GM23248 (cell line): ENCODE results near the gene TOP1.

Source experiments
- EZH2 ChIP-seq: fragments of 200-600 bp; sonication (generic); IDR thresholded peaks from 2 replicates; pipeline ENCODE4 v1.6.1; 2018; ENCODE audit warnings: antibody characterized with exemption, mild to moderate bottlenecking; ENCODE audit not compliant: insufficient read depth, poor library complexity, severe bottlenecking
- EZH2phosphoT487 ChIP-seq: fragments of 200-600 bp; sonication (generic); IDR thresholded peaks from 2 replicates; pipeline ENCODE4 v1.6.1; 2018; ENCODE audit warnings: antibody characterized with exemption, moderate library complexity, mild to moderate bottlenecking, low read depth; ENCODE audit not compliant: insufficient read depth

GRCh38 chr20:41085606-41086005 is 57.0 kb downstream of the TOP1 start:
- TF ChIP-seq EZH2, result no peak
- no peak for TF ChIP-seq EZH2phosphoT487
